Transverse colon (tissue), 3 donors: ENCODE results near the gene SPAG17.

Experiments used
- POLR2A ChIP-seq: fragments of 450-650 bp; IDR thresholded peaks from one replicate; pipeline ENCODE4 v1.6.1; 2016; ENCODE audit warnings: antibody characterized with exemption, mild to moderate bottlenecking, moderate library complexity
- TF ChIP-seq, protein P1 (sequence below), 5 experiments: fragments of 200-600 bp in 3 of 5; fragments of 450-650 bp in 2 of 5; sonication (generic) in 3 of 5; IDR thresholded peaks; 1 replicate in 2 of 5; 2 replicates in 3 of 5; pipeline ENCODE4 v1.5.1; 2016 to 2017; ENCODE audit warnings: antibody characterized with exemption in 5 of 5, inconsistent platforms in 3 of 5, mild to moderate bottlenecking in 2 of 5, moderate library complexity in 1 of 5

DNA sequence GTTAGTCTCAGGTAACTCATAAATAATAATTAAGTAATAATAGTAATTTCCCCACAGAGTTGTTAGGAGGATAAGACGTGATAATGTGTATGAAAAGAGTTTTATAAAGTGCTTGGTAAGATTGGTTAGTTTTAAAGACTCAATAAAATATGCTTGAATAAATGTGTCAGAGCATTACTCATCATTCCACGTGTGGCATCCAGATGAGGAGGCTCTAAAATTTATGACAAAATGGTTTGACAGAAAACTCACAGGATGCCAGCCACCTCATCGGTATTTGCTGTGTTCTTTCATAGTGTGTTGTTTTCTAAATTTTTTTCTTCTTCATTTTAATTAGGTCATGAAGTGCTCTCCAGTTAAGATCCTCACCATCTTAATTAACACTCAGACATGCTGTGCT lies 19.1 kb upstream of the SPAG17 start:
- TF ChIP-seq, protein P1, sequence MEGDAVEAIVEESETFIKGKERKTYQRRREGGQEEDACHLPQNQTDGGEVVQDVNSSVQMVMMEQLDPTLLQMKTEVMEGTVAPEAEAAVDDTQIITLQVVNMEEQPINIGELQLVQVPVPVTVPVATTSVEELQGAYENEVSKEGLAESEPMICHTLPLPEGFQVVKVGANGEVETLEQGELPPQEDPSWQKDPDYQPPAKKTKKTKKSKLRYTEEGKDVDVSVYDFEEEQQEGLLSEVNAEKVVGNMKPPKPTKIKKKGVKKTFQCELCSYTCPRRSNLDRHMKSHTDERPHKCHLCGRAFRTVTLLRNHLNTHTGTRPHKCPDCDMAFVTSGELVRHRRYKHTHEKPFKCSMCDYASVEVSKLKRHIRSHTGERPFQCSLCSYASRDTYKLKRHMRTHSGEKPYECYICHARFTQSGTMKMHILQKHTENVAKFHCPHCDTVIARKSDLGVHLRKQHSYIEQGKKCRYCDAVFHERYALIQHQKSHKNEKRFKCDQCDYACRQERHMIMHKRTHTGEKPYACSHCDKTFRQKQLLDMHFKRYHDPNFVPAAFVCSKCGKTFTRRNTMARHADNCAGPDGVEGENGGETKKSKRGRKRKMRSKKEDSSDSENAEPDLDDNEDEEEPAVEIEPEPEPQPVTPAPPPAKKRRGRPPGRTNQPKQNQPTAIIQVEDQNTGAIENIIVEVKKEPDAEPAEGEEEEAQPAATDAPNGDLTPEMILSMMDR (IDR thresholded peaks at IDR 0.05), result no peak
- no peak for TF ChIP-seq POLR2A
